ENCODE measurements around the gene UGT1A8. TPM values are rescaled to one million over a fixed set of nuclear protein-coding genes. Genes with fewer than 3 reads are reported as not detected.

Gene UGT1A8
- total and polyA plus RNA-seq, 8 donors = not detected

DNA sequence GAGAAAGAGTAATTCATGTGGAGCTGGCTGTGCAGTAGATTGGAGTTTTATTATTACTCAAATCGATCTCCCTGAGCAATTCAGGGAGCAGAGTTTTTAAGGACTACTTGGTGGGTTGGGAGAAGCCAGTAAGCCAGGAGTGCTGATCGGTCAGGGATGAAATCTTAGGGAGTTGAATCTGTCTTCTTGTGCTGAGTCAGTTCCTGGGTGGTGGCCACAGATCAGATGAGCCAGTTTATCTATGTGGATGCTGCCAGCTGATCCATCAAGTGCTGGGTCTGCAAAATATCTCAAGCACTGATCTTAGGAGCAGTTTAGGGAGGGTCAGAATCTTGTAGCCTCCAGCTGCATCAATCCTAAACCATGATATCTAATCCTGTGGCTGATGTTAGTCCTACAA lies 17.0 kb upstream of the UGT1A8 start:
- H3K9me3 ChIP-seq = no peaks in the 10 kb centered on the region

DNA sequence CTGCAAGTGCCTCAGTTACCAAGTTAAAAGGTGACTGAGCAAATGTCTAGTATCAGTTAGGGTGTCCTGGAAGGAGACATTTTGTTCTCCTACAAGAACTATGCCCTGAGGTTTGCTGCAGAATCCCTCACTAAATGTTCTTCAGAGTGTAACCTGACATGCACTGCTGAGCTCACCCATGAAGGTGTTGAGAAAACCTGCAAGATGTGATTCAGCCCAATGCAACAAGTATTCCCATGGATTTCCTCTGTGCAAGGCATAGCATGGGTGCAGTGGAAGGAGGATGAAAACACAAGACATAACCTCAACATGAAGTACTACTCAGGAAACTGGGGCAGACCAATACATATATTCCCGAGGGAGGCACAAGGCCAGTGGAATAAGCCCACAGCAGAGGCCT lies 15.4 kb upstream of the UGT1A8 start:
- Histone ChIP-seq H3K4me3 (no peak overlapping the region), H3K9me3 (no peaks in the 10 kb centered on the region), H3K36me3 (no peaks in the 10 kb centered on the region), H3K27ac (no peak overlapping the region), H3K4me1 (no peaks in the 10 kb centered on the region), H3K27me3 (peaks cover 0 to 4% of the 10 kb centered on the region in 2 donors)
- no peak for DNase-seq
- ATAC-seq = no peak
- intact Hi-C loops (cut with DNase I) = no loop called here
- TF ChIP-seq, protein P1, sequence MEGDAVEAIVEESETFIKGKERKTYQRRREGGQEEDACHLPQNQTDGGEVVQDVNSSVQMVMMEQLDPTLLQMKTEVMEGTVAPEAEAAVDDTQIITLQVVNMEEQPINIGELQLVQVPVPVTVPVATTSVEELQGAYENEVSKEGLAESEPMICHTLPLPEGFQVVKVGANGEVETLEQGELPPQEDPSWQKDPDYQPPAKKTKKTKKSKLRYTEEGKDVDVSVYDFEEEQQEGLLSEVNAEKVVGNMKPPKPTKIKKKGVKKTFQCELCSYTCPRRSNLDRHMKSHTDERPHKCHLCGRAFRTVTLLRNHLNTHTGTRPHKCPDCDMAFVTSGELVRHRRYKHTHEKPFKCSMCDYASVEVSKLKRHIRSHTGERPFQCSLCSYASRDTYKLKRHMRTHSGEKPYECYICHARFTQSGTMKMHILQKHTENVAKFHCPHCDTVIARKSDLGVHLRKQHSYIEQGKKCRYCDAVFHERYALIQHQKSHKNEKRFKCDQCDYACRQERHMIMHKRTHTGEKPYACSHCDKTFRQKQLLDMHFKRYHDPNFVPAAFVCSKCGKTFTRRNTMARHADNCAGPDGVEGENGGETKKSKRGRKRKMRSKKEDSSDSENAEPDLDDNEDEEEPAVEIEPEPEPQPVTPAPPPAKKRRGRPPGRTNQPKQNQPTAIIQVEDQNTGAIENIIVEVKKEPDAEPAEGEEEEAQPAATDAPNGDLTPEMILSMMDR (IDR thresholded peaks at IDR 0.05) = no peak

More for the DNA sequence above, 17.0 kb upstream of the UGT1A8 start:
- DNase-seq (no peak), ATAC-seq (no peak)
- Histone ChIP-seq H3K4me1 (no peaks in the 10 kb centered on the region), H3K27me3 (peaks cover 0 to 4% of the 10 kb centered on the region in 2 donors), H3K4me3 (no peak overlapping the region), H3K27ac (no peak overlapping the region), H3K36me3 (no peaks in the 10 kb centered on the region)
- TF ChIP-seq, protein P1 (IDR thresholded peaks at IDR 0.05) = no peak
- intact Hi-C loops (cut with DNase I) = no loop called here

- Histone ChIP-seq H3K36me3 (no peaks in the 10 kb centered on the region), H3K4me3 (no peak overlapping the region), H3K9me3 (no peaks in the 10 kb centered on the region), H3K27ac (no peak overlapping the region), H3K27me3 (peaks cover 0 to 4% of the 10 kb centered on the region in 2 donors), H3K4me1 (no peaks in the 10 kb centered on the region)
- intact Hi-C loops (cut with DNase I) = no loop called here
- DNase-seq (no peak), ATAC-seq (no peak)
- TF ChIP-seq, protein P1 (IDR thresholded peaks at IDR 0.05) = no peak
These were observed 13.9 kb upstream of the UGT1A8 start for GRCh38 chr2:233603520-233603919.

GRCh38 chr2:233604826-233605225 lies 12.6 kb upstream of the UGT1A8 start:
- H3K4me1 ChIP-seq = no peaks in the 10 kb centered on the region
- DNase-seq = no peak
- no peak for ATAC-seq
- H3K36me3 ChIP-seq = no peaks in the 10 kb centered on the region
- peaks cover 0 to 4% of the 10 kb centered on the region in 2 donors for H3K27me3 ChIP-seq
- H3K4me3 ChIP-seq = no peak overlapping the region
- H3K9me3 ChIP-seq = no peaks in the 10 kb centered on the region
- intact Hi-C loops (cut with DNase I) = no loop called here
- H3K27ac ChIP-seq = no peak overlapping the region
- TF ChIP-seq, protein P1 (IDR thresholded peaks at IDR 0.05) = no peak

DNA sequence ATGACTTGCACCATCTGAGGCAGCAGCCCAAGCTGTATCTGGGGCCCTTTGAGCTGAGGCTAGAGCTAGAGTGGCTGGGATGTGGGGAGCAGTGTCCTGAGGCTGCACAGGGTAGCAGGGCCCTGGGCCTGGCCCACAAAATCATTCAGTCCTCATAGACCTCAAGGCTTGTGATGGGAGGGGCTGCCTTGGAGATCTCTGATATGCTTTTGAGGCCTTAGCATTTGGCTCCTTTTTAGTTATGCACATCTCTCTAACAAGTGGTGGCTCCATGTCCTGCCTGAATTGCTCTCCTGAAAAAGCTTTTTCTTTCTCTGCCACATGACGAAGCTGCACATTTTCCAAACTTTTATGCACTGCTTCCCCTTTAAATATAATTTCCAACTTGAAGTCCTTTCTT lies 11.8 kb upstream of the UGT1A8 start:
- DNase-seq (no peak), ATAC-seq (no peak)
- intact Hi-C loops (cut with DNase I) = no loop called here
- Histone ChIP-seq H3K27ac (no peak overlapping the region), H3K4me1 (no peaks in the 10 kb centered on the region), H3K27me3 (peaks cover 0 to 4% of the 10 kb centered on the region in 2 donors), H3K9me3 (peaks cover 0 to 5% of the 10 kb centered on the region in 2 donors), H3K4me3 (no peak overlapping the region), H3K36me3 (no peaks in the 10 kb centered on the region)
- TF ChIP-seq, protein P1 (IDR thresholded peaks at IDR 0.05) = no peak

Measured in left lung (tissue), 10 donors.